ENCODE measurements around the gene CCNK.

CCNK gene

DNA sequence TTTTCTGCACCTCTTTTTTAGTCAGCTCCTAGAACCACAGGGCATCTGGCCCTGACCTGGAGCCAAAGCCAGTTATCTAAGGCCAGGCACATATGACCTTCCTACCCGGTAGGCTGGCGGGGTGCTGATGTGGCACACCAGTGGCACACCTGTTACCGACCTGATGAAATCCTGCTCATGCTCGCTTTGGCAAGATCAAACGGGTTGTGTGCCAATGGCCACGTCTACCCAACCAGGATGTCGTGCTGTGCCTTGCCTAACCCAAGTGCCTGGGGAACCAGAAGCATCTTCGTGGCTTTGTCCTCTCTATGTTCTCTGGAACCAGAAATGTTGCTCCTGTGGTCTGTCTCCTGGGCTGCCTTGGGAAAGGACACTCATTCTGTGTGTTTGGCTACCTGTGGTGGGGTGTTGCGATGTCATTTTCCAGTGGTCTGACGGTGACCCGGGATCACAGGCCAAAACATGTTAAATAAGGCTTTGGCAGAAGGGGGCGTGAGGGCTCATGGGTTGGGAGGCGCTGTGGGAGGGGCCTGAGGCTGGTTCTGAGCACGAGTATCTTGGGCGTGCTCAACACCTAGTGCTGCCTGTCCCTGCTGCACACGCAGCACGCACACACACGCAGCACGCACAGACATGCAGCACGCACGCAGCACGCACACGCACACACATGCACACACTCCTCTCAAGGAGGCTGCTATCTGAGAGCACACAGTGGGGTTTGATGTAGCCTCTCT is 27.9 kb downstream of the CCNK start:
- peak; percentile 74 for DNase-seq

DNA sequence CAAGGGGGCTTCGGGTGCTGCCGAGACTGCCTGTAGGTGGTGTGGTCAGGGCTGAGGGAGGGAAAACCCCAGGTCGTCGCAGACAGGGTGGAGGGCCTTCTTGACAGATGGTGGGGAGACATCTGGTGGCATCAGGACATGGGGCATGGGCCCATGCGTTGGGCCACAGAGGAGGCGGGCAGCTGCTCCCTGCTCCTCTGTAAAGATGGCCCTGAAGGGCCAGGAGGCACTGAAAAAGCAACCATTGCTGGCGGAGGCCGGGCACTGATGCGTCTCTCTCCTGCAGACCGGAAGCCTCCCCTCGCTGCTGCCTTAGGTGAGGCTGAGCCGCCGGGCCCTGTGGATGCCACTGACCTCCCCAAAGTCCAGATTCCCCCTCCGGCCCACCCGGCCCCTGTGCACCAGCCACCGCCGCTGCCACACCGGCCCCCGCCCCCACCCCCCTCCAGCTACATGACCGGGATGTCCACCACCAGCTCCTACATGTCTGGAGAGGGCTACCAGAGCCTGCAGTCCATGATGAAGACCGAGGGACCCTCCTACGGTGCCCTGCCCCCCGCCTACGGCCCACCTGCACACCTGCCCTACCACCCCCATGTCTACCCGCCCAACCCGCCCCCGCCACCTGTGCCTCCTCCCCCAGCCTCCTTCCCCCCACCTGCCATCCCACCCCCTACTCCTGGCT is 28.8 kb downstream of the CCNK start:
- no peak for DNase-seq

DNA sequence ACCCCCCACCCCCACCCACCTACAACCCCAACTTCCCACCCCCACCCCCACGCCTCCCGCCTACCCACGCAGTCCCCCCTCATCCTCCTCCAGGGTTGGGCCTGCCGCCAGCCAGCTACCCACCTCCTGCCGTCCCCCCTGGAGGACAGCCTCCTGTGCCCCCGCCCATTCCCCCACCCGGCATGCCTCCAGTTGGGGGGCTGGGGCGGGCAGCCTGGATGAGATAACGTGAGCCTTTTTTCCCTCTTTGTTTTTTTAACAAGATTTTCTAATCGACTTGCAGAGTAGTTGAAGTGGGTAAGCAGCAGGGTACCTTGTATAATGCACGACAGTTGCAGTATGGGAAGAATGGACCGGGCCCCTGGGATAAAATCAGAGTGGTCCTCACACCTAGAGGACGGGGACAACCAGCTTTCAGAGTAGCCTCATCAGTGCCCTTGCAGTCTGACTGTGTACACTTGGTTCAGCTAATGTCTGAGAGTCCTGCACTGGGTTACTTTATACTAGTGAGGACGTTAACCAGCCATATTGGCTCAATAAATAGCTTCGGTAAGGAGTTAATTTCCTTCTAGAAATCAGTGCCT is 29.4 kb downstream of the CCNK start:
- DNase-seq, result no peak

DNA sequence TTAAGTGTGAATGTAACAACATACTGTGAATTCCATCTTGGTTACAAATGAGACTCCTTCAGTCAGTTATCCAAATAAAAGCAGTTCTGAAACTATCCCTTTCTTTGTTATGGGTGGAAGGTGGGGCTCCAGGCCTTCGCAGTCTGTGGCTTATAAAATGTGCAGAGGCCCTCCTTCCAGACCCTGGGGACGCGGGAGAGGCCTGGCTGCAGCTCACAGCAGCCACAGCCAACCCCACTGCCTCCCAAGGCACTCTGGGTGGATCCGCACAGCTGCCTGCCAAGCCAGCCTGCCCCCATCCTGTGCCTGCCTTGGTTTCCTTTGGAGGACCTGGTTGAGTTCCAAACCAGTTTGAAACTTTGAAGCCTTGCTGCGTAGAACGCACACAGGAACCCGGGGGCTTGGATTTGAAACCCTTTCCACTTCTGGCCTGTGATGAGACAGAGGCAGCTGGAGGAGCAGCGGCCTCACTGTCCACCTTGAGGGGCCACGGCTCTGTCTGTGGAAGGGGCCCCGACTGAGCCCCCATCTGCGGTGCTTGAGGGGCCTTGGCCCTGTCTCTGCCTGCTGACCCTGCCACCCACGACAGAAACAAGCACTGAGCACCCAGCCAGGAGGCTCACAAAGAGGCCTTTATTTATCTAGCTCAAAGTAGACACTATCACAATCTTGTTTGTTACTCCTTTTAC is 30.4 kb downstream of the CCNK start:
- no peak for DNase-seq

DNA sequence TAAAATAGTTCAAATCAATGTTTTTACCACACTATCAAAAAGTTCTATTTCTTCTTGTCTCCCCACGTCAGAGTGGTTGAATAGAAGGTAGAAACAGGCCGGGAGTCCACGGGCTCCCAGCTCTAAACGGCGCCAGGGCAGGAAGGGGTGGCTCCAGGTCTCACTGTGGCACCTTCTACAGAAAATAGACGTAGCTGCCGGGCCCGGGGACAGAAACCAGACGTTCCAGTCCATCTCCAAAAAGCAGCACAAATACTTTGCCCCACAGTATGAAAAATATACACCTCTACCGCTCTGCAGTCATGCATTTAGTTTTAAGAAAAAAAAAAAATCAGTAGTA is 30.9 kb downstream of the CCNK start:
- DNase-seq, result no peak

DNA sequence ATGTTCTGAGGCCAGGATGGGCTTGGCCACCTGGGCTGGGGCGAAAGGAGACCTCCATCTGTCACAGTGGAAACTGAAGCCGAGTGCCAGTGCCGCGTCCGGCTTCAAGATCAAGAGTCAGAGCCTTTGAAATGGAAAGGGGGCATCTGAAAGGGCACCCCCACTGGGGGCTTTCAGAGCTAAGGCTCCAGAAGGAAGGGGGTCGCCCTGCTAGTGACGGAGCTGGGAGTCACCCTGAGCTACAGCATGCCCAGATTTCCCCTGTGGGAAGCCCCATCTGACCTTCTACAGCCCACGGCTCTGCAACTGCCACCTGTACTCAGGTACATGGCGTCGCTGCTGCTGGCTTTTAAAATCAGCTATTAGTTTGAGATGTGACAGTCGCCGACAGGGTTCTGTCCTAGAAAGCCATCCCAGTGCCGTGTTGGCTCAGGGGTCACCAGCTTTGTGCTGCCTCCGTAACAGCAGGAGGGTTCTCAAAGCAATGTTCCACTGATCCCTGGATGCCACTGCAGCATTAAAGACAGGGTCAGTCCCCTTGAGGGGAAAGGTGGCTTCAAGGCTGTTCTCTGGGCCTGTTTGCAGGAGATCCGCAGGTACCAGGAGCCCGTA is 31.5 kb downstream of the CCNK start:
- no peak for DNase-seq

DNA sequence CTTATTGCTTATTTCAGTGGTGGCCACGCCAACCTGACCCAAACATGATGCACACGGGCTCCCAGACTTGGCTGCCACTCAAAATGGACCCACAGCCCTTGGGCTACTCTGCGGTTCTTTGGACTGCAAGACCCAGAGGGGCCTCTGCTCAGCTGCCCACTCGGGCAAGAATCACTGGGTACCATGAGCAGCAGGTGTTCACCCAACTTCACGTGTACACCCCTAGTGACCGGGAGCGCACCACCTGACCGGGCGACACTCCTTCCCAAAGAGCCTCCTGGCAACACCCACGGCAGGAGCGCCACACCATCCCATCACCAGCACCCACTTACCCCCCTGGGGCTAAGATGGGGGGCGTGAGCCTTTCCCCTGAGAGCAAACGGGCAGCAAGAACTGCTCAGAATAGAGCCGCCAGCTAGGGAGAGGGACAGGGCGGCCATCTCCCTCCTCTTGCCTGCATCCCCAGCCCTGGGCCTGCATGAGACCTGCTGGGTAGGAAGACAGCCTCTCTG is 32.0 kb downstream of the CCNK start:
- no peak for DNase-seq

DNA sequence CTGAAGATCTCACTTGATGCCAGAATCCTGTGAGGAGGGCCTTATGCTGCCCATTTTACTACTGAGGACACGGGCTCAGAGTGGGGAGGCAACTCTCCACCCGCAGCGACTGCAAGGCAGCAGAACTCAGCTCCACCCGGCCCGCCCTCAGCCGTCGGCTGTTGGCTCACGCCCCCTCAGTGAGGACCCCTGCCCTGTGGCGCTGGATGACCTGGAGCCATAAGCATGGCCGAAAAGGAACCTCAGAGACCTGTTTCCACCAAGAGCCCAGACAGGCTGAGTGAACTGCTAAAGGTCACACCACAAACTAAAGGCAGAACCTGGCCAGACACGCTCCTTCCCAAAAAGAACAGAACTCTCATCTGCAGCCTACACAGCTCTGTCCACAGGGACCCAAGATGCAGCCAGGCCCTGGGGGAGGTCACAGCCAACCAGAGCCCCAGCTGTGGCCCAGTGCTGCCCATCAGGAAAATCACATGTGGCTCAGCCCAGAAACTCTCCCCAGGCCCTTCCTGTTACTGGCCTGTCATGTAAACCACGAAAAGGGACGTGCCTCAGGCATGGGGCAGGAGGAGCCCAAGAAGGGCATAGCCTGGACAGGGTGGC is 32.8 kb downstream of the CCNK start:
- DNase-seq, result no peak

DNA sequence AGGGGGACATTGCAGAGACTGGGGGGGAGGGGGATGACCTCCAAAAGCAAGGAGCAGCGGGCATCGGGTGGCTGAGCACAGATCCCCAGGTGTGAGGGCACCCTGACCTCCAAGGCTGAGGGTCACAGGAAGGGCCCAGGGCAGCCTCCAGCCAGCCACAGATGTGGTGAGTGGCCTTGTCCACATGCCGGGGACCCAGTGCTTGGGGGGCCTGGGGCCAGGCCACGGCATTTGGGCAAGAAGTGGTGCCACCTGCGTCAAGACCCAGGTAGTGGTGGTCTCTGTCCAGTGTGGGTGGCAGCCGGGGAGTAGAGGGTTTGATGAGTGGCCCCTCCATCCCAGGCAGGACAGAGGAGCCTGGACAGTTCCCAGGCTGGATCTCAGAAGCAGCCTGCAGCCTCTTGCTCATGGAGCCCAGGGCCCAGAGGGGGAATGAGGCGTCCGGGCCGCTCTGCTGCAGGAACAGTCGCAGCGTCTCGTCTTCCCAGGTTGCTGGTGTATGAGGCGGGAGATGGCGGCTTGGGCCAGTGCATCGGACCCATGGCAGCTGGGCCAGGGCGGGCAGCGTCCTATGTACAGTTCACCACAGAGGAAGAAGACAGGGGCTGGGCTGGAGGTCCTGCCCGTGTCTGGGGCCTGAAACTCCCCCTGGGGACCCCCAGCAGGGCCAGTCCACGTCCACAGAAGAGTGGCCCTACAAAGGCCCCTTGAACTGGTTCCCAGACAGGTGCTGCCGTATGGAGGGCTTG is 33.5 kb downstream of the CCNK start:
- no peak for DNase-seq

DNA sequence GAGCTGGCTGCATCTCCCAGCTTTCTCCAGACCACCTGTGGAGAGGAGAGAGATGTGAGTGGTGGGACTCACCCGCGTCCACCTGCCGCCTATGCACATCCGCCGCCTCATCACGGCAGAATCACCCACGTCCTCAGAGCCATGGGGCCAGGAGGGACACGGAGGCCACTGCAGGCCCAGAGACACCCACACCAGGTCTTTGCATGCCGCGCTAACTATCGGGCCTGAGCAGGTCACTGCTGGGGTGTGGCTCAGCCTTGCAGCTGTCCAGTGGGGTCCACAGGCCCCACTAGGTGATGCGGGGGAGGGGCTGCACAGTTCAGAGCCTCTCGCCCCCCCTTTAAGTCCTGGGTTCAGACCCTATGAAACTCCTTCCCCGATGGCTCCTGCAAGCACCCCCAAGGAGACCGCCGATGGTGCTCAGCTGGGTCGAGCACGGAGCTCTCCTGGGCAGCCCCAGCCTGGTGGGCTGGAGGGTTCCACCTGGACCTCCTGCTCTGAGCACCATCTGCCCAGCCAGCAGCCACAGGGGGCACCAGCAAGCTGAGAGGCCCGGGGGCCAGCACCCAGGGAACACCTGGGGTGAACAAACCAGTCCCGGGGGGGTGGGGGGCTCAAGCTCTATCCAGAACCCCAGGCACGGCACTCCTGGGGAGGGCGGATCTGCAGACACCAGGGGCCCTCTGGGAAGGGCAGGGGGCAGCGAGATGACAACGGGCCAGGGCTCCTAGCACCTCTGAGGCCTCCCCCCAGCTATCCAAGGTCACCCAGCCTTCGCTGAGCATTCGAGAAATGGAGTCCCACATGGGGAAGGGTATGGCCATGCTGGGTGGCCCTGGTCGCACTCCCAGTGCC is 34.3 kb downstream of the CCNK start:
- DNase-seq, result no peak

DNA sequence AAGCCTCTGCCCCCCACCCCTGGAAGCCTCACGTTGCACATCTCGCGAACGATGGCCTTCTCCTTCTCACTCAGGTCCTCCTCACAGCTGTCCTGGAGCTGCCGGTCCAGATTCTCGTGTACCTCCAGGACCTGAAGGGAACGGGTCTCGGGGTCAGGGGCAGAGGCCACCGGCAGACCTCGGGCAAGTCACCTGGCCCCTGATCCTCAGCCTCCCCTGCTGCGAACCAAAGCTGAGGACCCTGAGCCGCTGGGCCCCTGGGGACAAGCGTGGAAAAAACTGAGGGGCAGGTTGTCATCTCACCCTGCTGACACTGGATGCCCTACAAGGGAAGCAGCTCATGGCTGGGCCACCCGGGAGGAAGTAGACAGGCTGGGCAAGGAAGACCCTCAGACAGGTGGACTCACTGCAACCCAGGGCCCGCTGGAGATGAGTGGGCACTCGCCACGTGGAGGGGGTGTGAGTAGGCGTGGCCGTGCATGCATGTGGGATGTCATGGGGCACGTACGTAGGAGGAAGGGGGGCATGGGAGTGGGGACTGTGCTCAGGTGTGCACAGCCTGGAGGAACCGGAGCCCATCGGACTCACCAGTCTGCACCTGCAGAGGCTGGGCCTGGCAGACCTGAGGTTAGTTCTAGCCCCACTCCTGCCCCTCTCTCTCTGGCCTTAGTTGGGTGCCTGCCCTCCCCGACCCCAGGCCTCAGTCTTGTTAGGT is 35.1 kb downstream of the CCNK start:
- DNase-seq, result no peak

DNA sequence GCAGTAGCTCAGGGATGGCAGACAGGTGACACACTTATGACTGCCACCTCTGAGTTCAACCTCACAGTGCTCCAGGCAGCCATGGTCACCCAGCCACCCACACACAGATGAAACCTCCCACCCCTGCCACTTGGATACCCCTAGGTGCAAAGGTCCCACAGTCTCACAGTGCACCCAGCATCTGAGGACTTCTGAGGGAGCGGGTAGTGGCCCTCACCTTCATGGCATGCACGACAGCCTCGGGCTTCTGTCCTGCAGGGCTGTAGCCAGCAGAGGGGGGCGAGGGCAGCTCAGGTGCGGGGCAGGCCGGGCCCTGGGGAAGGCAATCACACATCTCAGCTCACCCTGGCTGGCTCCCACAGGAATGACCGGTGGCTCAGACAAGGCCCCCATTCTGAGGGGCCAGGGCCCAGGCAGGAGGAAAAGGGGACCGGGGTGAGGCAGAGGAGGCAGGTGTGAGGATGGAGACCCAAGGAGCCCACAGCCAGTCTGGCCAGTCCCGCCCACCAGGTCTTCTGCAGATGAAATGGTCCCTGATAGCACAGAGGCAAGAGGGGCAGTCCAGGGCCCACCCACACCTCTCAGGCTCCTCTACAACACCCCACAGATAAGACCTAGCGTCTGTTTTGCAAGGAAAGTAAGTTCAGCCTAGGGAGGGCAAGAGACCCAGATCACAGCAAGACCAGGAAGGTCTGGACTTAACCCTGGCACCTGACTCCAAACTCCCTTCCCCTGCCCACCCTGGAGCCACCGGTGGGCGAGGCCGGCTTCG is 35.8 kb downstream of the CCNK start:
- DNase-seq, result no peak

DNA sequence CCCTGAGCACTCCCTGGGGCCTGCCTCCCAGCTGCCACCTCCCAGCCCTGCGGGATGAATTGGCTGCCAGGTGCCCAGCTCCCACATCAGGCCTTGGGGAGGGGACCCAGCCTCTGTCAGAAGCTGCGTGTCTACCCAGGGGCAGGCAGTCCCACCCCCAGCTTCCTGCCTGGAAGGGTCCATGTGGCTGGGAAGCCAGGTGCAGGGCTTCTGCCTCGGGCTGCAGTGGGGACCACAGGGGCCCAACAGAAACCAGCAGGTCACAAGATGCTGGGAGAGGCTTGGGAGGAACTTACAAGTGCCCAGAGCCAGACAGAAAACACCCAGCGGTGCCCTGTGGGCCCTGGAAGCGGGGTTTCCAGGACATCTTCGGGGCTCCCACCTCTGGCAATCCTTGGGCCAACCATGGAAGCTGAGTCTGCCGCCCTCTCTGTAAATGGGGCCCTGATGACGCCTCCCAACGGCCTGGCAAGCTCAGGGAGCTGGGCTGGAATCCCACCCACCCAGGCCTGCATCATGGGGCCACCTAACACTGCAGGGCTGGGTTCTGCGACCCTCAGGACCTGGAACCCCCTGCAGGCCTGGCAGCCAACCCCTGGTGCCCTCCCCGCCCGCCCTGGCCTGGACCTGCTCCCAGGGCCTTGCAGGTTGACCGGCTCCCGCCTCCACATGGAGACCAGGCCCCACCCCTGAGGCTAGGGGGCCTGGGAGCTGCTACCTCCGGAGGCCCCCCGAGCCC is 36.6 kb downstream of the CCNK start:
- no peak for DNase-seq

DNA sequence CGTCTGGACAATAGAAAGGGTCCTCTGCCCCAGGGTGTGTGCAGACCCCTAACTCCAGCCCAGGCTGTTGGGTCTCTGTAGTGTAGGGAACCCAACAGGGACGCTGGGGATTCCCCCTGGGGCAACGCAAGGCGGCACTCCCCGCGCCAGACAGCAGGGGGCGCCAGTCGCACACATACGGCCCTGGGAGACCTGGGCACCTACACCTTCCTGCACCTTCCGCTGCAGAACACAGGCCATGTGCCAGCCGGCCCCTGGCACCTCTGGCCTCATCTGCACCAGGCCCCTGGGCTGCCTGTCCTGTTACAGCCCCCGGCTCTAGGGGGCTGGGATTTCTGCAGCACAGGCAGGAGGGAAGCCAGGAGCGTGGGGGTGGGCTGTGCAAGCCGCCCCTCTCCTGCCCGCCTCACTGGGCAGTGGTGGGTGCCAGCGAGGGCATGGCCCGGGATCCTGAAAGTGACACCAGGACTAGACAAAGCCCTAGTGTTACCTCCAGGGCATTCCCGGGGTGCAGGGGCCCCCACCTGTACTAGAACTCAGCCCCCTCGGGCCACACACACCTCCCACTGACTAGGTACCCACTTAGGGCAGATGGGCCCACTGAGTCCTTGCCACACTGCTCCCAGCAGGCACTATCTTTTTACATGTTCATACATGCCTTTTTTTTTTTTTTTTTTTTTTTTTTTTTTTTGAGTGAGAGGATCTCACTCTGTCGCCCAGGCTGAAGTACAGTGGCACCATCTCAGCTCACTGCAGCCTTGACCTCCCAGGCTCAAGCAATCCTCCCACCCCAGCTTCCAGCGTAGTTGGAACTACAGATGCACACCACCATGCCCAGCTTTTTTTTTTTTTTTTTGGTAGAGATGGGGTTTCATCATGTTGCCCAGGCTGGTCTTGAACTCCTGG is 37.5 kb downstream of the CCNK start:
- DNase-seq, result peak; percentile 64

DNA sequence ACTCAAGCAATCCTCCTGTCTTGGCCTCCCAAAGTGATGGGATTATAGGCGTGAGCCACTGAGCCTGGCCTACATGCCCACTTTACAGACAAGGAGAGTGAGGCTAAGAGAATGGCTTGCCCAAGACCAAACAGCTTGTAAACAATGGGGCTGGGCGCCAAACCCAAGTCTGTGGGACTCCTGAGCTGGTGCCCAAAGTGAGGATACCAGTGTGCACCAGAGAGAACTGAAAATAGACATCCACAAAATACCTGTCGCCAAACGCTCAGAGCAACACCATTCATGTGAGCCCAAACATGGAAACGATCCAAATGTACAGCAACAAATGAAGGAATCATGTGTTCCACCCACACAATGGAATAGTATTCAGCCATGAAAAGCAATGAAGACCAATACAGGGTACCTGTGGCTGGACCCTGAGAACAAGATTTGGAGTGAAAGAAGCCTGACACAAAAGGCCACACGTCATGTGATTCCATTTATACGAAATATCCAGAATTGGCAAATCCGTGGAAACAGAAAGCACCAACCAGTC is 38.2 kb downstream of the CCNK start:
- no peak for DNase-seq

DNA sequence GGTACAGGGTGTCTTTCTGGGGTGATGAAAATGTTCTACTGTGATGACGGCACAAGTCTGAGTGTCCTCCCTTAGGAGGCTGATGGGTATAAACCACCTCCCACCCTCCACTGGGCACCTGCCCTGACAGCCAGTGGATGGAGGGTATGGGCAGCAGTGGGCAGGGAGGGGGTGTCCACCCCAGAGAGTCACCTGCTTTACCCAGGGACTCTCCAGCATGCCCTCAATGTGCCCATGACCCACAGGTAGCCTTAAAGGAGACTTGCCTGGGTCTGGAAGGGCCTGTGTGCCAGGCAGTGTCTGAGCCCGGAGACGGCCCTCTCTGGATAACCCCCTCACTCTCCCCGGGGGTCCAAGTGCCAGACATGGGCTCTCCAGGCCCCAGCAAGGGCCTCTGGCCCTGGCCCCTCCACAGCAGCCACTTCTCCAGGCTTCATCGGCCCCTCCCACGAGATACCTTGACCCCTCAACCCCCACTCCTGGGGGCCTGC is 38.8 kb downstream of the CCNK start:
- DNase-seq, result no peak

DNA sequence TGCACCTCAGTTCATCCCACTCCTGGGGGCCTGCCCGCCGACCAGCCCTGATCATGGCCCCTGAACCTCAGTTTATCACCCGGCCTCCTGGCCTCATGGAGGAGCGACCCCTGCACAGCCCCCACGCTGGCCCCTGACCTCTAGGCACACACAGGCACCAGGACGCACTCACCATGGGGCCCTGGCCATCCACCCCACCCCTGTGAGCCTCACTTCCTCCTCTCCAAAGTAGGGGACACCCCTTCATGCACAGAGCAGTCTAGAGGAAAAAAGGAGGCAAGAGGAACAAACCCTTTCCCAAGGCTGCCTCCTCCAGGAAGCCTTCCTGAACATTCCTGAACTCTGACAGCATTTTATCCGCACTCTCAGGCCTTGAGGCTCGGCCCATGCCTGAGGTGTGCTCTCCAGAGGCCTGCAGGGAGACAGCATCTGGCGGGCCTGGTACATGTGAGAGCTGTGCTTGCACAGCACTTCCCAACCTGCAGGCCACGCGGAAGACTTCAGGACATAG is 39.4 kb downstream of the CCNK start:
- DNase-seq, result peak; percentile 17
